Panc1 (cell line): Measurements from ENCODE around the gene MS4A18. TPM values are rescaled to one million over a fixed set of nuclear protein-coding genes. Genes with fewer than 3 reads are reported as not detected.

ENCODE experiments used
- ATAC-seq: fragments of 200-7000 bp; cut with Tn5 transposase; 2 replicates; pipeline ENCODE4 v1.9.1; 2020; ENCODE audit warnings: mild to moderate bottlenecking, moderate library complexity
- BruUV-seq: library from RNA; stranded (reverse); fragments of 400-500 nt; replicated peaks from 2 replicates; lab custom pipeline; 2021; lab: Mats Ljungman, UMichigan
- CTCF ChIA-PET: fragments of 300-600 bp; sonication (Branson Sonifier 250); formaldehyde crosslinking; loops from one replicate; lab custom pipeline; 2022; ENCODE audit warnings: antibody characterized with exemption; lab: Charles Lee
- POLR2A ChIA-PET: fragments of 300-600 bp; sonication (Branson Sonifier 250); formaldehyde crosslinking; loops from one replicate; lab custom pipeline; 2022; ENCODE audit warnings: antibody characterized with exemption; lab: Charles Lee
- DNase-seq: peaks from one replicate; pipeline ENCODE4 v3.0.0-alpha.2; 2010; ENCODE audit warnings: low read depth, low spot score
- H3K27ac ChIP-seq: 2 replicates; pipeline ENCODE4 v1.5.1; 2011; ENCODE audit warnings: mild to moderate bottlenecking, low read length, inconsistent platforms
- H3K27me3 ChIP-seq: fragments of 200-500 bp; sonication (Bioruptor generic); 2 replicates; pipeline ENCODE4 v1.6.0; 2014; ENCODE audit warnings: low read length, inconsistent platforms; ENCODE audit not compliant: control insufficient read depth, insufficient read depth
- H3K36me3 ChIP-seq: fragments of 200-500 bp; sonication (Bioruptor generic); 2 replicates; pipeline ENCODE4 v1.5.1; 2014; ENCODE audit warnings: inconsistent platforms, mild to moderate bottlenecking, low read length, moderate library complexity; ENCODE audit not compliant: control insufficient read depth, insufficient read depth
- H3K4me1 ChIP-seq: 2 replicates; pipeline ENCODE4 v1.5.1; 2011; ENCODE audit warnings: inconsistent platforms, mild to moderate bottlenecking, low read length, moderate library complexity; ENCODE audit not compliant: control insufficient read depth, insufficient read depth
- H3K4me3 ChIP-seq, 2 experiments: 2 replicates each; pipeline ENCODE4 v1.5.1; 2011 to 2012; ENCODE audit warnings: low read depth in 2 of 2, low read length in 2 of 2, mild to moderate bottlenecking in 2 of 2, inconsistent platforms in 1 of 2, moderate library complexity in 1 of 2
- H3K9me3 ChIP-seq: fragments of 200-500 bp; sonication (Bioruptor generic); 2 replicates; pipeline ENCODE4 v1.5.1; 2014; ENCODE audit warnings: low read depth, mild to moderate bottlenecking, inconsistent platforms, low read length, moderate library complexity; ENCODE audit not compliant: control insufficient read depth, insufficient read depth
- CTCF ChIP-seq: fragments of 450-650 bp; IDR thresholded peaks from 2 replicates; pipeline ENCODE4 v1.5.1; 2017; ENCODE audit warnings: mild to moderate bottlenecking
- POLR2AphosphoS5 ChIP-seq: IDR thresholded peaks from 2 replicates; pipeline ENCODE4 v1.6.1; 2012; ENCODE audit warnings: mild to moderate bottlenecking, low read depth, low read length, moderate library complexity
- REST ChIP-seq, 2 experiments: IDR thresholded peaks; 2 replicates each; pipeline ENCODE4 v1.6.1; 2011 to 2012; ENCODE audit warnings: low read depth in 2 of 2, control low read depth in 1 of 2, low read length in 1 of 2, mild to moderate bottlenecking in 1 of 2, moderate library complexity in 1 of 2; ENCODE audit not compliant: insufficient read depth in 1 of 2
- SIN3A ChIP-seq: IDR thresholded peaks from 2 replicates; pipeline ENCODE4 v1.6.1; 2012; ENCODE audit warnings: low read depth, mild to moderate bottlenecking, low read length, moderate library complexity, borderline replicate concordance; ENCODE audit not compliant: insufficient read depth
- TCF7L2 ChIP-seq: IDR thresholded peaks from 2 replicates; pipeline ENCODE4 v1.6.1; 2011; ENCODE audit warnings: mild to moderate bottlenecking, low read depth, low read length, inconsistent platforms
- in situ Hi-C: cut with HindIII; loops from 2 replicates; pipeline ENCODE4 v1.10.0; 2016; ENCODE audit warnings: low sequenced_read_pairs, low pct_unique_long_range_greater_than_20kb
- intact Hi-C: fragments of 100-400 bp; cut with micrococcal nuclease; formaldehyde crosslinking; loops from one replicate; pipeline ENCODE4 v1.10.0; 2022; ENCODE audit not compliant: unreplicated experiment
- total RNA-seq: library from RNA; stranded (reverse); gene quantifications from one replicate; pipeline ENCODE4 v1.2.1, GENCODE V29; 2021; ENCODE audit not compliant: unreplicated experiment

MS4A18 gene
- total RNA-seq, 1 experiment from 2014 or later: not detected

GRCh38 chr11:60764879-60765278 lies 40.4 kb downstream of the MS4A18 start:
- DNase-seq (no peak), ATAC-seq (no peak)
- CTCF ChIA-PET: interaction anchor here (0.6 kb wide), 2 partner anchors 75 to 374 kb away, joined by 4 to 9 read pairs; no protein-coding TSS in a partner anchor
- in situ Hi-C loops: no loop called here
- peaks cover 5% of the 10 kb centered on the region for H3K27me3 ChIP-seq
- H3K9me3 ChIP-seq: no peaks in the 10 kb centered on the region
- no peaks in the 10 kb centered on the region for H3K4me1 ChIP-seq
- H3K27ac ChIP-seq: no peak overlapping the region
- no peak overlapping the region for H3K4me3 ChIP-seq
- H3K36me3 ChIP-seq: no peaks in the 10 kb centered on the region
- intact Hi-C loops: no loop called here
- no TSS peak for BruUV-seq
- POLR2A ChIA-PET: no interaction called here
- TF ChIP-seq SIN3A: no peak
- TF ChIP-seq POLR2AphosphoS5: no peak
- no peak for TF ChIP-seq CTCF
- TF ChIP-seq REST (IDR thresholded peaks at IDR 0.05; ENCODE audit: insufficient read depth in 1 of 2, low read depth in 2 of 2, low read length in 1 of 2): no peak
- no peak for TF ChIP-seq TCF7L2

GRCh38 chr11:60765355-60765754 lies 40.8 kb downstream of the MS4A18 start:
- DNase-seq (no peak), ATAC-seq (no peak)
- H3K4me1 ChIP-seq: no peaks in the 10 kb centered on the region
- no peak overlapping the region for H3K27ac ChIP-seq
- H3K4me3 ChIP-seq: no peak overlapping the region
- intact Hi-C loops: no loop called here
- POLR2A ChIA-PET: no interaction called here
- H3K36me3 ChIP-seq: no peaks in the 10 kb centered on the region
- BruUV-seq: no TSS peak
- no peaks in the 10 kb centered on the region for H3K9me3 ChIP-seq
- CTCF ChIA-PET: no interaction called here
- no peak for TF ChIP-seq SIN3A
- TF ChIP-seq TCF7L2: no peak
- TF ChIP-seq POLR2AphosphoS5: no peak
- no peak for TF ChIP-seq REST (IDR thresholded peaks at IDR 0.05; ENCODE audit: insufficient read depth in 1 of 2, low read depth in 2 of 2, low read length in 1 of 2)
- no peak for TF ChIP-seq CTCF
- H3K27me3 ChIP-seq: peaks cover 5% of the 10 kb centered on the region
- in situ Hi-C loops: no loop called here
